NCI-H1092 treated with DMSO at 0.1 percent for 48 hours (cell line): ENCODE data around the gene NBAS.
"Not testable (repeated sequence)": the region's sequence is repeated elsewhere in the genome, so short reads cannot be mapped to it uniquely, and the experiment has no call there.

ENCODE experiments used
- DNase-seq: peaks from one replicate; lab custom pipeline; 2025; lab: John Stamatoyannopoulos, UW

NBAS gene

DNA sequence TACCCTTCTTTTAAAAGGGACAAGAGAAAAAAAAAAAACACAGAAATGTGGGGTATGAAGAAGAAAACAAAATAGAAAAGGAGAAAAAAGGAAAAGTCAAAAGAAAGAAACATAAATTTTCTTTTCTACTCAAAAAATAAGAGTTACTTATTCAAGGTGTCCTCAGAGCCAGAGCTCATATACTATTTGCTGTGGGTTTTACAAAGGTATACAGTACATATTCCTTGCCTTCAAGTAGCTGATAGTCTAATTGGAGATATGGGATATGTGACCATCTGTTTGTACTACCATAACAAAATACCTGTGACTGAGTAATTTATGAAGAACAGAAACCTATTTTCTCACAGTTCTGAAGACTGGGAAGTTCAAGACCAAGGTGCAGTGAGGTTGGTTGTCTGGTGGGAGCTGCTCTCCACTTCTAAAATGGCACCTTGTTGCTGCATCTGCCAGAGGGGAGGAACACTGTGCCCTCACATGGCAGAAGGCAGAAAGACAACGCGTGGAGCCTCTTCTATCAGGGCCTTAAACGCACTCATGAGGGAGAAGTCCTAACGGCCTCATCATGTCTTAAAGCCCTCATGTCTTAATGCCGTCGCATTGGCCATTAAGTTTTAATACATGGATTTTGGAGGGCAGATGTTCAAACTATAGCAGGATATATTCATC is 33.9 kb downstream of the NBAS start:
- no peak for DNase-seq

DNA sequence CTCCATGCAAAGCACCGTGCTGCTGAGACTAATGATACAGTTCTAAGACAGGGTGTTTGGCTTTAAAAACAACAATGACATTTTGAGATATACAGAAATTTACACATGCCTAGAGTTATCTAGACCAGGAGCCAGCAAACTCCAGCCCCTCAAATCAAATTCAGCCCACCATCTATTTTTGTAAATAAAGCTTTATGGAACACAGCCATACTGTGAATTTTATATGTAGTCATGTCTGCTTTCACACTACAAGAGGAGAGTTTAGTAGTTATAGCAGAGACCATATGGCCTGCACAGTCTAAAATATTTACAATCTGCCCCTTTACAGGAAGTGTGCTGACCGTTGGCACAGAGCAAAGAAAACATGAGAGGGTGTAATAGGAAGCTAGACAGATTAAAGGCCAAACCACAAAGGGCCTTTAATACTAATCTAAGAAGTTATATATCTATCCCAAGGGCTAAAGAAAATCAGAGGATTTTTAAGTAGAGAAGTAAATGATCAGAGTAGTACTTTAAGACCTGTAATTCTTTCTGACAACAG is 39.4 kb downstream of the NBAS start:
- no peak for DNase-seq

DNA sequence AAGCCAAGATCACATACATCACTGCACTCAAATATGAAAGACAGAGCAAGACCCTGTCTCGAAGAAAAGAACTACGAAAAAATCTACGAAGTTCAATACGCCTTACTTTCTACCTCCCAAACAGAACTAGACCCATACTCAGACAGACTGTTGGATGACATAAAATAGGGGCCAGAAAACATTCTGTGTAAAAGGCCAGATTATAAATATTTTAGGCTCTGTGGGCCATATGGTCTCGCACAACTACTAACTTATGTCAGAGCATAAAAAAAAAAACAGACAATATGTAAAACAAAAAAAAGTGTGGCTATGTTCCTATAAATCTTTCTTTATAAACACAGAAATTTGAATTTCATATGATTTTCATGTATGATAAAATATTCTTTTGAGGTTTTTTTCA is 40.8 kb downstream of the NBAS start:
- no peak for DNase-seq

DNA sequence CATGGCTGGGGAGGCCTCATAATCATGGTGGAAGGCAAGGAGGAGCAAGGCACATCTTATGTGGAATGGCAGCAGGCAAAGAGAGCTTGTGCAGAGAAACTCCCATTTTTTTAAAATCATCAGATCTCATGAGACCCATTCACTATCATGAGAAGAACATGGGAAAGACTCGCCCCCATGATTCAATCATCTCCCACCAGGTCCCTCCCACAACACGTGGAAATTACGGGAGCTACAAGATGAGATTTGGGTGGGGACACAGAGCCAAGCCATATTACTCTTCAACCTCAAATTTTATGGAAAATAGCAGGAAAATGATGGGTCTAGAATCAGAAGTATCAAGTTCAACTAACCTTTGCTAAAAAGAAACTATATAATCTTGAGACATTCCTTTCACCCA is 42.4 kb downstream of the NBAS start:
- DNase-seq = not testable (repeated sequence)

DNA sequence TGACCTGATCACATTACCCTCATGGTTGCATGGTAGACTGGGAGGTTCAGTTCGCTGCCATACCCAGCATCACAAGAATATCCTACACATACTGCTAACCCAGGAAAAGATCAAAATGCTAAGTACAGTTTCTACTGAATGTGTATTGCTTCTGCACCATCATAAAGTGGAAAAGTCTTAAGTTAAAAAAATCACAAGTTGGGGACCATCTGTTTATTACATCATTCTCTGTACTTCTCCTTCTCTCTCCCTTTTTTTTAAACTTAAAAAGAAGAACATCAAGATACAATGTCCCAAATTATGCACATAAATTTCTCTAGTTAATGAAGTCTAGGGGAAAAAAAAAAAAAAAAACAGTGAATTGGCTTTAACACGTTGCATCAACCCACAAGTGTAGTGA is 43.3 kb downstream of the NBAS start:
- DNase-seq = no peak

DNA sequence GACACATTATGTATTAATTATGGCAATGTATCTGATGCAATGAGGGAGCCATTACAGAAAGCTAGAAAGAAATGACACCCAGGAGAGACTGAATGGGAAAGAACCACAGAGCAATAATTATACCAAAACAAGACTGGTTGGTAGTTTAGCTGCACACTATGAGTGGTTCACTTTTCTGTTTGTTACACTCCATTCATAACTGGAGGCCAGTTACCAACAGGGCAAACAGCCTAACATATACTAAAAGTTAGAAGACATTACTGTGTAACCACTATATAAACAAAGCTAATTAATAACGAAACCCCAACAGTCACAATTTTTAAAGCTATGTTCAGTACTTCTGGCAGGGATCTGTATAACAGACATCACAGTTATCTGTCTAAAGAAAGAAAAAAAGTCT is 49.4 kb downstream of the NBAS start:
- no peak for DNase-seq

DNA sequence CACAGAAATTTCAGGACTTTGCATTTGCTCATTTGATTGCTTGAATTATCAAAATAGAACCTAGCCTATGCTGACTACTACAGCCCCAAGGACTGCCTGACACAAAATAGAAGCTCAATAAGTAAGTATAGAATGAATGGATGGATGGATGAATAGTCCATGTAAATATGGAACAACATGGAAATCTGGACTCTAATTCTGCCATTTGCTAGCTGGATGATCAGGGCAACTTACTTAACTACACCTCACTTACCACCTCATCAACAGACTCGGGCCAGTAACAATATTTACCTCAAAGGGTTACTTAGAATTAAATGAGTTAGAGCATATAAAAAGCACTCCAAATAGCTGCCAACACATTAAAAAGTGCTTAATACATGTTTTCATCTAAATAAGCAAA is 50.6 kb downstream of the NBAS start:
- DNase-seq = no peak

DNA sequence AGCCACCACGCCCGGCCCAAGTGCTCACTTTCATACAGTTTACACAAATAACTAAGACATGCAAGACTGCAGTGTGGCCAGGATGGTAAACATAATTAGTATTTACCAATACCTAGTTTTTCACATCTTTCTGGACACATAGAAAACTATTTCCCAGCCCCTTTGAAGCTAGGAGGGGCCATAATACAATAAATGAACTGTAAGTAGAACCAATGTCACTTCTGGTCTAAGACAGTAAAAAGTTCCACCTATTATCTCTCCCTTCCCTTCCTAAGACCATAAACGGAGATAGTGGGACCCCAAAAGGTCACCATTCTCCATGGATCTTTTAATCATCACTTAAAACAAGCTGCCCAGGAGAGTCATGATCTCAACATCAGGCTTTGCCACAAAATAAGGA is 51.0 kb downstream of the NBAS start:
- no peak for DNase-seq

DNA sequence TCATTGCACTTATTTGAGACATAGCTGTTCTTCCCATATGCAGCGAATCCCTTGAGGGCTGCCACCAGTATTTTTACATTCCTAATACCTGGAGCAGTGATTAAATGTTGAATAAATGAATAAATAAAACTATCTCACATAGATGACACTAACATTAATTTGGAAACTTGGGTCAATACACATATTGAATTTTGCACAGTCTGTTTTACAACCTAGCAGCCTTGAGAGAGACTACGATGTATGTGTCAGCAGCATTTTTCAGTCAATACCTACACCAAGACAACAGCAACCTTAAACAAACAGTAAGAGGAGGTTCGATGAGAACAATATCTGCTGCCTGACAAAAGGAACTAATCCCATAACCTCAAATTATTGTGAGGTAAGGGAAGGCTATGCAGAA is 53.4 kb downstream of the NBAS start:
- DNase-seq = no peak

DNA sequence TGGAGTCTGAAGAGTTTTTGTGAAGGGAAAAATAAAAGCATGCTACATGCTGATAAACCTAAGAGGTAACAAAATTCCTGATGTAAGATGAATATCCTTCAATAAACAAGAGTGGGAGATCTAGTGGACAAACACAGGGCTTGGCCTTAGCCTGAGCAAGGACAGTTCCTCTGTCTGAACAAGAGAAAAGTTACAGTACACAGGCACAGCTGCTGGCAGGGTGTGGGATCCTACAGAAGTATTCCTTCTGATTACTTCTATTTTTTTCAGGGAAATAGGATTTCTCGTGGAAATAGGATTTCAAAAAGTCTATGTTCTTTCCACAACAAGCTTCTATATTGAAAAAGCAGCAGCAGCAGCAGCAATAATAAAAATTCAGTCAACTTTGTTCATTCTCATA is 54.1 kb downstream of the NBAS start:
- no peak for DNase-seq

DNA sequence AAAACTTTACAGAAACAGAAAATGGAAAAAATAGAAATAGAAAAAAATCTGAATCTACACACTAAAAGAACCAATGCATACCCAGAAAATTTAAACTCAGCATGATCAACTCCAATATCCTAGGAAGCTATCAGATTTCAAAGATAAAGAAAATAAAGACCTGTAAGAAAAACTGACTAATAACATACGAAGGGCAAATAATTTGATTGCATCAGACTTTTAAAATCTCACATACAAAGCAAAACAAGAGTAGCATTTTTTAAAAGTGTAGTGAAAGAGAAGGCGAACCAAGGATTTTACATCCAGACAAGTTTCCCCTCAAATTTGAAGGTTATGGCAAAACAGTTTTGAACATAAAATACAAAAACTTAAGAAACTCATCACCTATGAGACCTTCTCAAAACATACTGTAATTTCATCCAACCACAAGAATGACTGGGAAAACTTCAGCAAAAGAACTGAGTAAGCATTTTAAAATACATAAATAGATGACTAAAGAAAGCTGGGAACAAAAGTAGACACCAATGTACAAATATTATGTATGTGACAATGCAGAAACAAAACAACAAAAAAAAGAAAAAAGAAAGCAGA is 54.8 kb downstream of the NBAS start:
- no peak for DNase-seq

DNA sequence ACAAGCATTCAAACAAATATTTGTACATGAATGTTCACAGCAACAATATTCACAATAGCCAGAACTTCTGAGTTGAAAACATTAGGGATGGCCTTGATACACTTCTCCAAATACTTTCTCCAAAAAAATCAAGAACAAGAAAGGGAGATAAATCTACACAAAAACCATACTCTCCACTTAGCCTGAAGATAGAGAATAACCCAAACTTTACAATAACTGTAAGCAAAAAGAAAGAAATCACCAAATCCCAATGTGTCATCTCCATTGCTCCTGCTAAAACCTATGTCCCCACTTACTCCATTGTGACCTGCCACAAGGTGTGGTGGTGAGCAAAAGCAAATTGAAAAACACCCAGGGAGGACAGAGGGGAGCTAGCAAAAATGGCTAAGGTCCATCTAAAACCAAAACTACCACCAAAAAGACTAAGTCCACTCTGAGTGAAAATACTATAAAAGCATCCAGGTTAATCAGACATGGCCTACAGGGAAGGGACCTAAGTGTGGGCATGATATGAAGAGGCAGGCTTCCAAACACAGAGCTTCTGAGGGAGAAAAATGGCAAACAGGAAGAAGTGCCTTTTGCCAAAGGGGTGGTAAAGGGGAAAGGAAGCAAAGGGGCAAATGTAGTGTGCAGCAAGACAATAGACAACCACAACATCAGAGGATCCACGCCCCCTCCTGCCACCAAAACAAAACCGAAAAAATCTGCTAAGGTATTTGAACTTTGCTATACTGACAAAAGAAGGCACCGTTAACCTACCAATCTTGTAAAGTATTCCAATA is 56.1 kb downstream of the NBAS start:
- DNase-seq = no peak

DNA sequence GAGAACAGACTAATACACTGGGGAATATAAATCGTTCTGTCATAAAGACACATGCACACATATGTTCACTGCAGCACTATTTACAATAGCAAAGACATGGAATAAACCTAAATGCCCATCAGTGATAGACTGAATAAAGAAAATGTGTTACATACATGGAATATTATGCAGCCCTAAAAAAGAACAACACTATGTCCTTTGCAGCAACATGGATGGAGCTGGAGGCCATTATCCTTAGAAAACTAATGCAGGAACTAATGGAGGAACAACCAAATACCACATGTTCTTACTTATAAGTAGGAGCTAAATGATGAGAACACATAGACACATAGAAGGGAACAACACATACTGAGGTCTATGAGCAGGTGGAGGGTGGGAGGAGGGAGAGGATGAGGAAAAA is 61.9 kb downstream of the NBAS start:
- DNase-seq = not testable (repeated sequence)

DNA sequence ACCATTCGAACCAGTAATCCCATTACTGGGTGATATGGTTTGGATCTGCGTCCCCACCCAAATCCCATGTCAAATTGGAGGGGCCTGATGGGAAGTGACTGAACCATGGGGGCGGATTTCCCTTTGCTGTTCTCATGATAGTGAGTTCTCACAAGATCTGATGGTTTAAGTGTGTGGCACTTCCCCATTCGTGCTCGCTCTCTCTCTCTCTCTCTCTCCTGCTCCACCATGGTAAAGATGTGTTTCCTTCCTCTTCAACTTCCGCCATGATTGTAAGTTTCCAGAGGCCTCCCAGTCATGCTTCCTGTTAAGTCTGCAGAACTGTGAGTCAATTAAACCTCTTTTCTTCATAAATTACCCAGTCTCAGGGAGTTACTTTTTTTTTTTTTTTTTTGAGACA is 62.6 kb downstream of the NBAS start:
- no peak for DNase-seq

DNA sequence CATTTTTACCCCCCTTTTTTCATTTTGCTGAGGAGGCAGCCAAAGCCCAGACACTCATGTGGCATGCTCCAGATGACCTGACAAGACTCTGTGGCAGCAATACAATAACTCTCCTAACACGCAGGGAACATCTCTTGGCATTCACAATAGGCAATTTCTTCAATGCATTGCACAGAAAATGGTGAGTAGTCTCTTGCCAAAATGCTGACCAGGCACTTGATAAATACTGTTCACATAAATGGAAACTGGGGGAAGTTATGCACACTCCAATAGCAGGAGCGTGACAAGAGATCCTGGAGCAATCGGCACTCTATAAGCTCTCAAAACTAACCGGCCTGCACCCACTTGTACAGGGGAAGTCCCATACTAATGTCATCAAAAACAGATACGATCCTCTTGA is 66.3 kb downstream of the NBAS start:
- no peak for DNase-seq

DNA sequence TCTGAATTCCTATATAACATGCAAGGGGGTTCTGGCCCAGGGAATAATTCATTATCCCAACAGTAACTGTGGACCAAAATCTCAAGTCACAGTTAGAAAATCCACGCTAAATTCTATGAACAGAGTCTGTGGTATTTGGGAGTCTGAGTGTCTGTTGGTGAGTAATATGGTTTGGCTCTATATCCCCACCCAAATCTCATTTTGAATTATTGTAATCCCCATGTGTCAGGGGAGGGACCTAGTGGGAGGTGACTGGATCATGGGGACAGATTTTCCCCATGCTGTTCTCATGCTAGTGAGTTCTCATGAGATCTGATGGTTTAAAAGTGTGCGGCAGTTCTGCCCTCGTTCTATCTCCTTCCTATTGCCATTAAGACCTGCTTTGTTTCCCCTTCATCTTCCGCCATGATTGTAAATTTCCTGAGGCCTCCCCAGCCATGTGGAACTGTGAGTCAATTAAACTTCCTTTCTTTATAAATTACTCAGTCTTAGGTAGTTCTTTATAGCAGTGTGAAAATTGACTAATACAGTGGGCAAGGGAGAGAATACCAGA is 68.3 kb downstream of the NBAS start:
- no peak for DNase-seq

DNA sequence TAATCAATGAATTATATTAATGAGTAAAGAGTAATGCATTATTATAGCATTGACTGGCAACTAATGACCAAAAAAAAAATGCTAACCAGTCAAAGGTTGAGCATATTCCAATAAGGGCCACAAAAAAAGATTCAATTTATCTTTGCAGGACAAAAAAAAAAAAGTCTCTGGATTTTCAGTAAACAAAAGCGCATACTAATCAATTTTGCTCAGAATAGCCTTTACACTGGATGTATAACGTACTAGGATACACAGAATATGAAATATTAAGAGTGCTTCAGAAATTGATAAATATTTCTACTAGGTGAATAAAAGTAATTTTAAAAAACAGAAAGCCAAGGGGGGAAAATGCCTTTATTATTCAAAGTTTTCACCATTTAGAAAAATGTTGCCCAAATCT is 74.4 kb downstream of the NBAS start:
- no peak for DNase-seq

DNA sequence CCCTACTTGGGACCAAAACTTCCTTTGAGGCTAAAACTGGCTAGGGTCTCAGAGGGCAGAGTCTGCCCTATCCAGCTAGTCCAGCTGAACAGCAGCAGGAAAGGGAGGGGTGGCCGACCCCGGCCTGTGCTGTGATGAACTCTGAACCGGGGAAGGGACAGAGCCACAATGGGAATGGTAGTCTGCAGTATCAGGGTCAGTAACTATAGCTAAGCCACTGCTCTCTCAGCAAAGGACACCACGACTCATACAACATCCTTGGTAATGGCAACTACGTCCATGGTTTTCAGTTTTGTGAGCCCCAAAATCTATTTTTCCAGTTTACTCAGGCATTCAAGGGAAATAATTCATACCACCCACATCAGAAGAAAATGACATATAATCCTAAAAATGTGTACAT is 75.2 kb downstream of the NBAS start:
- DNase-seq = no peak

DNA sequence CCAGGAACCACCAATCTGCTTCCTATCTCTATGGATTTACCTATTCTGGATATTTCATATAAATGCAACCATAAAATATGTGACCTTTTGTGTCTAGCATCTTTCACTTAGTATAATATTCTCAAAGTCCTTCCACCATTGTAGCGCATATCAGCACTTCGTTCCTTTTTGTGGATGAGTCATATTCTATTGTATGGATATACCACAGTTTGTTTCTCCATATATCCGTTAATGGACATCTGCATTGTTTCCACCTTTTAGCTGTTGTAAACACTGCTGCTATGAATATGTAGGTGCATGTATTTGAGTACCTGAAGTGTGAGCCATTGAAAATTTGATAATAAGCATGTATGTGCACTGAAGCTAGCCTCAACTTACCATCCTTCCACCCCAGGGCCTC is 80.1 kb downstream of the NBAS start:
- no peak for DNase-seq

DNA sequence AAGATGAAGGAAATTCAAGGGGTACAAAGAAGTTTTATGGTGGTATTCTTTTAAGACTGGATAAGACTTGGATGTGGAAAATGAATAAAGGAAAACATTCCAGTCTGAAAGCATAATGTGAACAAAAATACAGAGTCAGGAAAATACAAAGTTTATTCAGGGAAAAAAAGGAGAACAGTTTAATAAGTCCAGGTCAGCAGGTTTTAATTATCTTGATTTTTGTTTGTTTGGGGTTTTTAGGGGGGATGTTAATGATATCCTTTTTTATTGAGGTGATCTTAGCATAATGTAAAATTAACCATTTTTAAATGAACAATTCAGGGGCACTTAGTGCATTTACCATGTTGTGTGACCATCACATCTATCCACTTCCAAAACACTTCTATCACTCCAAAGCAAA is 80.6 kb downstream of the NBAS start:
- no peak for DNase-seq

DNA sequence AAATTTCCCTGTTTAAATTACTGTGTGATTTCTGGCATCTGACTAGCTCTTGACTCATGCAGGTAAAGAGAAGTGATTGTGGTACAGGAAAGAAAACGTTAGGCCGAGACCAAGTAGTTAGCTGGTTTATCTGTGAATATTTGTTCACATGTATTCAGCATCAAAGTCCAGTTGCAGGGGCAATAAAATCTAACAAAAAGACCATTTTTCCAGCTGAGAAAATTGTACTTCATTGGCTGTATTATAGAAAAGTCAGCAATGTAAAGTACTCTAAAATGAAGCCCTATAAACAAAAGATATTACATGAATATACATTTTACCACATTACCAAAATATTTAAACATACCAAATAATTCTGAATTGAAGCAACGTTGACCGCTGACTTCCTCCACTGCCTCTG is 88.3 kb downstream of the NBAS start:
- DNase-seq = no peak

DNA sequence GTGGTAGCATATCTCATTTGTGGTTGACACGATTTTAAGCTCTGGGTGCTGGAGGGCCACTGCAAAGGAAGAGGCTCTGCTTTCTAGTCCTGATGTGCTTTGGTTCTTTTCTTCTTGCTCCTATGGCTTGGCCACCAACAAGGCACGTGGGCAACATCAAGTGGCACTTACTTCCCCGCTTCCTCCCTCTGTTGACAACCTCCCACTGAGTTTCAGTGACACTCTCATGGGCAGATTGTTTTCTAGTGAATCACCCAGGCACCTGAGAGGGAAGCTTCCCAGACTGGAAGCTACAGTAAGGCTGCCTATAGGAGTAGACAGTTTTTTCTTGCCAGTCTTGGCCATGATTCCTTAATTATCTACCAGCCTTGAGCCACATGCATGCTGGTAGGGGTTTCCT is 89.0 kb downstream of the NBAS start:
- DNase-seq = no peak

DNA sequence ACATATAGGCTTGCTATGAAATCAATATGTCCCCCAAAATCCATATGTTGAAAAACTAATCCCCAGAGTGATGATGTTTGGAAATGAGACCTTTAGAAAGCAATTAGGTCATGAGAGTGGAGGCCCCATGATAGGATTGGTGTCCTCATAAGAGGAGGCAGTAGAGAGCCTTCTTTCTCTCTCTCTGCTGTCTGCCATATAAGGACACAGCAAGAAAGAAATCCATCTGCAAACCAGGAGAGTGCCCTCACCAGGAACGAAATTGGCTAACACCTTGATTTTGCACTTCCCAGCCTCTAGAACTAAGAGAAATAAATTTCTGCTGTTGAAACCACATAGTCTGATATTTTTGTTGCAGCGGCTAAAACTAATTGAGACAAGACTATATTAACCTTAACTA is 89.5 kb downstream of the NBAS start:
- DNase-seq = no peak
